ENCODE data around the gene ACKR1.

DNA sequence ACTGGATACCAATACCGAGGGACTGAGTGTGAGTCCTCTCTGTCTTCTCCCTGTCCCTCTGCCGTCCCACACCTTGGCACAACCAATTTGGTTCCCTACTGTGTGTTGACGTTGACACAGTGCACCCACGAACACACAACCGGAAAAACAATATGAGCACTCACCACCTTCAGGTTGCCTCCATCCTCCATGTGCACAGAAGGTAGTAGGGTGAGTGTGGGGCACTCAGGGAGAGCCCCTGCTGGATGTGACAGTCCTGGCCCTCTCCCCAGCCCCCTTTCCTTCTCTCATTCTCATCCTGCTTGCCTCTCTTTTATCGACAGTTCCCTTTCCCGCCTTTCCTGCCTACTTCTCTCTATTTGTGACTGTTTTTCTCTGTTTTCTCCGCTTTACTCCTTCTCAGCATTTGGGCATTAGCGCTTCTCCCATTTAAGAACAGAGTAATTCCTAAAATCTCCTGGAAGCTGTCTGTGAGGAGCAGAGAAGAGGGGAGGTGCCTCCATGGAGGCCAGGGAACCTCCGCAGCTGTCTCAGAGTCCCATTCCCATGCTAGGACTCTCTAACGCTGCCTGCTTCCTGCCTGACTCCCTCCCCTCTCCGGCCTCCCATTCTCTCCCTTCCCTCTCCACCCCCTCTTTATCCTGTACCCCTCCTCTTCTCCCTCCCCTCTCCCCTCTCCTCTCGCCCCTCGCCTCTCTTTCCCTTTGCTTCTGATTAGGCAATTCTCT lies 16.9 kb upstream of the ACKR1 start:
- TF ChIP-seq TAF1 (IDR thresholded peaks at IDR 0.05; ENCODE audit: borderline replicate concordance, insufficient read depth, low read length) (no peak), SIN3A (IDR thresholded peaks at IDR 0.05; ENCODE audit: borderline replicate concordance, insufficient read depth, low read length) (no peak), POLR2AphosphoS5 (IDR thresholded peaks at IDR 0.05; ENCODE audit: low read depth, low read length) (no peak), FOXP2 (optimal IDR thresholded peaks at IDR 0.05; ENCODE audit: borderline replicate concordance, extremely low read depth, extremely low read length, insufficient read depth) (no peak)
- TF ChIP-seq, protein P1, sequence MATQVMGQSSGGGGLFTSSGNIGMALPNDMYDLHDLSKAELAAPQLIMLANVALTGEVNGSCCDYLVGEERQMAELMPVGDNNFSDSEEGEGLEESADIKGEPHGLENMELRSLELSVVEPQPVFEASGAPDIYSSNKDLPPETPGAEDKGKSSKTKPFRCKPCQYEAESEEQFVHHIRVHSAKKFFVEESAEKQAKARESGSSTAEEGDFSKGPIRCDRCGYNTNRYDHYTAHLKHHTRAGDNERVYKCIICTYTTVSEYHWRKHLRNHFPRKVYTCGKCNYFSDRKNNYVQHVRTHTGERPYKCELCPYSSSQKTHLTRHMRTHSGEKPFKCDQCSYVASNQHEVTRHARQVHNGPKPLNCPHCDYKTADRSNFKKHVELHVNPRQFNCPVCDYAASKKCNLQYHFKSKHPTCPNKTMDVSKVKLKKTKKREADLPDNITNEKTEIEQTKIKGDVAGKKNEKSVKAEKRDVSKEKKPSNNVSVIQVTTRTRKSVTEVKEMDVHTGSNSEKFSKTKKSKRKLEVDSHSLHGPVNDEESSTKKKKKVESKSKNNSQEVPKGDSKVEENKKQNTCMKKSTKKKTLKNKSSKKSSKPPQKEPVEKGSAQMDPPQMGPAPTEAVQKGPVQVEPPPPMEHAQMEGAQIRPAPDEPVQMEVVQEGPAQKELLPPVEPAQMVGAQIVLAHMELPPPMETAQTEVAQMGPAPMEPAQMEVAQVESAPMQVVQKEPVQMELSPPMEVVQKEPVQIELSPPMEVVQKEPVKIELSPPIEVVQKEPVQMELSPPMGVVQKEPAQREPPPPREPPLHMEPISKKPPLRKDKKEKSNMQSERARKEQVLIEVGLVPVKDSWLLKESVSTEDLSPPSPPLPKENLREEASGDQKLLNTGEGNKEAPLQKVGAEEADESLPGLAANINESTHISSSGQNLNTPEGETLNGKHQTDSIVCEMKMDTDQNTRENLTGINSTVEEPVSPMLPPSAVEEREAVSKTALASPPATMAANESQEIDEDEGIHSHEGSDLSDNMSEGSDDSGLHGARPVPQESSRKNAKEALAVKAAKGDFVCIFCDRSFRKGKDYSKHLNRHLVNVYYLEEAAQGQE (IDR thresholded peaks at IDR 0.05; ENCODE audit: insufficient read depth in 1 of 2, low read depth in 2 of 2, low read length in 2 of 2): no peak

Measured in PFSK-1 (cell line).